ENCODE measurements around the gene MAP3K4. TPM values are rescaled to one million over a fixed set of nuclear protein-coding genes. Genes with fewer than 3 reads are reported as not detected.
"Not testable (repeated sequence)": the region's sequence is repeated elsewhere in the genome, so short reads cannot be mapped to it uniquely, and the experiment has no call there.

The MAP3K4 gene
- total RNA-seq, 2 experiments from 2014 or later = 45.4 to 51.0 TPM

GRCh38 chr6:160967833-160968232 lies 23.7 kb upstream of the MAP3K4 start:
- ChIA-PET CTCF (no interaction called here), POLR2A (no interaction called here)

- ChIA-PET POLR2A (interaction anchor here (0.6 kb wide), 1 partner anchor 1046 kb away, joined by 12 read pairs; no protein-coding TSS in a partner anchor), CTCF (interaction anchor here (0.9 kb wide), 1 partner anchor 400 kb away, joined by 3 read pairs; no protein-coding TSS in a partner anchor)
Observed at GRCh38 chr6:160971171-160971570, 20.4 kb upstream of the MAP3K4 start.

GRCh38 chr6:160972111-160972510 lies 19.5 kb upstream of the MAP3K4 start:
- POLR2A ChIA-PET = no interaction called here
- CTCF ChIA-PET = no interaction called here

GRCh38 chr6:160972594-160972993 lies 19.0 kb upstream of the MAP3K4 start:
- POLR2A ChIA-PET, CTCF ChIA-PET: not testable (repeated sequence)

- POLR2A ChIA-PET = no interaction called here
- CTCF ChIA-PET = no interaction called here
Observed at GRCh38 chr6:160973311-160974250, 18.0 kb upstream of the MAP3K4 start.

GRCh38 chr6:160974304-160974771 lies 17.2 kb upstream of the MAP3K4 start:
- CTCF ChIA-PET = no interaction called here
- POLR2A ChIA-PET = no interaction called here

GRCh38 chr6:160975162-160975561 lies 16.4 kb upstream of the MAP3K4 start:
- POLR2A ChIA-PET = no interaction called here
- CTCF ChIA-PET = no interaction called here

GRCh38 chr6:160975961-160976360 lies 15.6 kb upstream of the MAP3K4 start:
- POLR2A ChIA-PET = interaction anchor here (1.0 kb wide), 1 partner anchor 12 kb away, joined by 3 read pairs; no protein-coding TSS in a partner anchor
- CTCF ChIA-PET = not testable (repeated sequence)

- CTCF ChIA-PET = no interaction called here
Observed at GRCh38 chr6:160978141-160978901, 13.2 kb upstream of the MAP3K4 start.

GRCh38 chr6:160979061-160979708 lies 12.4 kb upstream of the MAP3K4 start:
- ChIA-PET POLR2A (no interaction called here), CTCF (no interaction called here)

More at GRCh38 chr6:160978141-160978901, 13.2 kb upstream of the MAP3K4 start:
- POLR2A ChIA-PET = no interaction called here

- CTCF ChIA-PET, POLR2A ChIA-PET: not testable (repeated sequence)
Observed at GRCh38 chr6:160983377-160983948, 8.1 kb upstream of the MAP3K4 start.

- POLR2A ChIA-PET = no interaction called here
- CTCF ChIA-PET = no interaction called here
Observed at GRCh38 chr6:160986851-160987250, 4.7 kb upstream of the MAP3K4 start.

- POLR2A ChIA-PET = no interaction called here
- CTCF ChIA-PET = no interaction called here
Observed at GRCh38 chr6:160987265-160987664, 4.3 kb upstream of the MAP3K4 start.

- ChIA-PET POLR2A (interaction anchor here (1.0 to 1.5 kb wide), 2 partner anchors 38 to 89 kb away, joined by 3 to 6 read pairs; no protein-coding TSS in a partner anchor), CTCF (interaction anchor here (0.7 to 1.1 kb wide), 2 partner anchors 39 to 471 kb away, joined by 3 read pairs; no protein-coding TSS in a partner anchor)
Observed at GRCh38 chr6:160990847-160991405, 643 bp upstream of the MAP3K4 start.

- ChIA-PET CTCF (interaction anchor here (1.1 to 1.6 kb wide), 2 partner anchors 11 to 37 kb away, joined by 3 to 4 read pairs; no protein-coding TSS in a partner anchor), POLR2A (interaction anchor here (0.7 to 1.5 kb wide), 4 partner anchors 37 to 378 kb away, joined by 3 to 6 read pairs (median 3); no protein-coding TSS in a partner anchor)
Observed at GRCh38 chr6:160992061-160992979, 751 bp downstream of the MAP3K4 start.

- CTCF ChIA-PET = interaction anchor here (1.6 kb wide), 1 partner anchor 10 kb away, joined by 4 read pairs; no protein-coding TSS in a partner anchor
Observed at GRCh38 chr6:160992980-160993314, 1.4 kb downstream of the MAP3K4 start.

GRCh38 chr6:160995271-160995670 lies 3.7 kb downstream of the MAP3K4 start:
- POLR2A ChIA-PET = no interaction called here

More at GRCh38 chr6:160992980-160993314, 1.4 kb downstream of the MAP3K4 start:
- POLR2A ChIA-PET = no interaction called here

GRCh38 chr6:160996131-160996601 lies 4.6 kb downstream of the MAP3K4 start:
- CTCF ChIA-PET = no interaction called here
- POLR2A ChIA-PET = no interaction called here

More at GRCh38 chr6:160995271-160995670, 3.7 kb downstream of the MAP3K4 start:
- CTCF ChIA-PET = no interaction called here

Measured in activated CD8-positive, alpha-beta memory T cell treated with anti-CD3 and anti-CD28 coated beads for 36 hours (primary cell).